ENCODE data around the gene SMIM30. TPM values are rescaled to one million over a fixed set of nuclear protein-coding genes. Genes with fewer than 3 reads are reported as not detected.

SMIM30 gene
- total RNA-seq, 1 donor from 2014 or later: 148 TPM

DNA sequence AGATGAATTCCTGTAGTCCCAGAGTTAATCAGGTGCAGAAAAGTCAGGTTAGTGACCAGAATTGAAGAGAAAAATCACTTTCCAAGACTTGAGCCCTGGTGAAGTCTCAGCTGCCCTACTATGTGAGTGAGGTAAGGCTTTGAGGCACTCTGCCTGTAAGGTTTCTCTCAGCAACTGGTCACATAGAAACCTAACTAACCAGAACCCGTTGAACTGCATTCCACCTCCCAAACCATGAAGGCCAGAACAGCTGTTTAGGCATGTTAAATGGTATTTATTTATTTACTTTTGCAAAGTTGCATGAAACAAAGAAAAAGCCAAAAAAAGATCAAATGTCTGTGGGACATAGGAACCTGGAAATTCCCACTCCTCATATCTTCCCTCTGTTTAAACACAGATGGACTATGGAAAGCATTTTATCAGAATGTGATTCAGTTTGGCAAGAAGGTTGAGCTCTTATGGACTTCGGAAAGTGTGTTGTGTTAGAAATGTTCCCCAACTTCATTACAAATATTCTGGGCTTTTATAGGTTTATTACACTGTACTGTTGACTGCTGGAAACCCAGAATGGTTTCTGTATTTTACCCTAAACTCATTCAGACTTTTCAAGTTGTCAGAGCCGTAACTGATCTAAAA, 19.0 kb downstream of the SMIM30 start:
- Histone ChIP-seq H3K27ac (replicated peaks) (peak overlapping the region; percentile 31), H3K27me3 (ENCODE audit: low read depth) (no peaks in the 10 kb centered on the region), H3K36me3 (no peaks in the 10 kb centered on the region), H3K4me3 (peak overlapping the region; percentile 22), H3K9me3 (replicated peaks) (no peaks in the 10 kb centered on the region), H3K4me1 (no peaks in the 10 kb centered on the region)
- DNase-seq: no peak
- intact Hi-C loops (cut with micrococcal nuclease): no loop called here
- no peak for TF ChIP-seq CTCF (IDR thresholded peaks at IDR 0.05; ENCODE audit: borderline replicate concordance)

GRCh38 chr7:113094517-113095249, 23.7 kb downstream of the SMIM30 start:
- TF ChIP-seq CTCF (IDR thresholded peaks at IDR 0.05; ENCODE audit: borderline replicate concordance): no peak
- no peak overlapping the region for H3K27ac ChIP-seq (replicated peaks)
- no peaks in the 10 kb centered on the region for H3K4me1 ChIP-seq
- intact Hi-C loops (cut with micrococcal nuclease): no loop called here
- DNase-seq: no peak
- no peaks in the 10 kb centered on the region for H3K36me3 ChIP-seq
- no peaks in the 10 kb centered on the region for H3K9me3 ChIP-seq (replicated peaks)
- H3K27me3 ChIP-seq (ENCODE audit: low read depth): no peaks in the 10 kb centered on the region
- H3K4me3 ChIP-seq: no peak overlapping the region

- intact Hi-C loops (cut with micrococcal nuclease): no loop called here
- Histone ChIP-seq H3K27me3 (ENCODE audit: low read depth) (no peaks in the 10 kb centered on the region), H3K4me1 (no peaks in the 10 kb centered on the region), H3K27ac (replicated peaks) (no peak overlapping the region), H3K4me3 (no peak overlapping the region), H3K9me3 (replicated peaks) (no peaks in the 10 kb centered on the region), H3K36me3 (no peaks in the 10 kb centered on the region)
- no peak for TF ChIP-seq CTCF (IDR thresholded peaks at IDR 0.05; ENCODE audit: borderline replicate concordance)
- no peak for DNase-seq
Observed at GRCh38 chr7:113093561-113093960, 24.8 kb downstream of the SMIM30 start.

- no peak for DNase-seq
- intact Hi-C loops (cut with micrococcal nuclease): no loop called here
- H3K9me3 ChIP-seq (replicated peaks): no peaks in the 10 kb centered on the region
Observed at GRCh38 chr7:113092762-113093161, 25.6 kb downstream of the SMIM30 start.

More at GRCh38 chr7:113092762-113093161, 25.6 kb downstream of the SMIM30 start:
- Histone ChIP-seq H3K36me3 (no peaks in the 10 kb centered on the region), H3K4me1 (no peaks in the 10 kb centered on the region), H3K27me3 (ENCODE audit: low read depth) (no peaks in the 10 kb centered on the region), H3K27ac (replicated peaks) (no peak overlapping the region), H3K4me3 (no peak overlapping the region)
- no peak for TF ChIP-seq CTCF (IDR thresholded peaks at IDR 0.05; ENCODE audit: borderline replicate concordance)
